Activated T-cell treated with anti-CD3 and anti-CD28 coated beads for 1 hour (primary cell): ENCODE results near the gene ZNF277.
"Not testable (repeated sequence)": the region's sequence is repeated elsewhere in the genome, so short reads cannot be mapped to it uniquely, and the experiment has no call there.

Experiments
- DNase-seq: peaks from one replicate; pipeline ENCODE4 v3.0.0-alpha.2; 2020; ENCODE audit warnings: low read depth

The ZNF277 gene

GRCh38 chr7:112293416-112293815 is 86.9 kb downstream of the ZNF277 start:
- DNase-seq, result no peak

GRCh38 chr7:112296432-112296831 is 89.9 kb downstream of the ZNF277 start:
- DNase-seq, result no peak

GRCh38 chr7:112297681-112298080 is 91.2 kb downstream of the ZNF277 start:
- no peak for DNase-seq

- no peak for DNase-seq
Measured at GRCh38 chr7:112298543-112299100, 92.1 kb downstream of the ZNF277 start.

GRCh38 chr7:112300072-112300471 is 93.6 kb downstream of the ZNF277 start:
- DNase-seq, result no peak

- DNase-seq, result no peak
Measured at GRCh38 chr7:112300831-112301407, 94.4 kb downstream of the ZNF277 start.

- DNase-seq, result no peak
Measured at GRCh38 chr7:112302566-112302965, 96.1 kb downstream of the ZNF277 start.

- no peak for DNase-seq
Measured at GRCh38 chr7:112306903-112307302, 100.4 kb downstream of the ZNF277 start.

GRCh38 chr7:112307506-112307905 is 101.0 kb downstream of the ZNF277 start:
- DNase-seq, result no peak

GRCh38 chr7:112308974-112309373 is 102.5 kb downstream of the ZNF277 start:
- no peak for DNase-seq

GRCh38 chr7:112316803-112317202 is 110.3 kb downstream of the ZNF277 start:
- not testable (repeated sequence) for DNase-seq

- no peak for DNase-seq
Measured at GRCh38 chr7:112322070-112322469, 115.6 kb downstream of the ZNF277 start.

- no peak for DNase-seq
Measured at GRCh38 chr7:112327566-112327965, 121.1 kb downstream of the ZNF277 start.

- DNase-seq, result no peak
Measured at GRCh38 chr7:112331492-112331891, 125.0 kb downstream of the ZNF277 start.

GRCh38 chr7:112334366-112334765 is 127.9 kb downstream of the ZNF277 start:
- no peak for DNase-seq

- DNase-seq, result no peak
Measured at GRCh38 chr7:112336261-112336660, 129.8 kb downstream of the ZNF277 start.

GRCh38 chr7:112336936-112337576 is 130.6 kb downstream of the ZNF277 start:
- no peak for DNase-seq

- no peak for DNase-seq
Measured at GRCh38 chr7:112337892-112338291, 131.4 kb downstream of the ZNF277 start.

- DNase-seq, result no peak
Measured at GRCh38 chr7:112338786-112339185, 132.3 kb downstream of the ZNF277 start.

- no peak for DNase-seq
Measured at GRCh38 chr7:112341464-112341863, 135.0 kb downstream of the ZNF277 start.

- DNase-seq, result no peak
Measured at GRCh38 chr7:112346381-112347060, 140.0 kb downstream of the ZNF277 start.

GRCh38 chr7:112347088-112347487 is 140.6 kb downstream of the ZNF277 start:
- DNase-seq, result no peak

- DNase-seq, result no peak
Measured at GRCh38 chr7:112350585-112350984, 144.1 kb downstream of the ZNF277 start.
